GM18526 (cell line): Measurements from ENCODE around the gene SLC44A2.

ENCODE experiments used
- POLR2A ChIP-seq: IDR thresholded peaks from 3 replicates; pipeline ENCODE4 v1.6.1; 2011; ENCODE audit not compliant: insufficient read length; ENCODE audit errors: extremely low read depth

SLC44A2 gene

DNA sequence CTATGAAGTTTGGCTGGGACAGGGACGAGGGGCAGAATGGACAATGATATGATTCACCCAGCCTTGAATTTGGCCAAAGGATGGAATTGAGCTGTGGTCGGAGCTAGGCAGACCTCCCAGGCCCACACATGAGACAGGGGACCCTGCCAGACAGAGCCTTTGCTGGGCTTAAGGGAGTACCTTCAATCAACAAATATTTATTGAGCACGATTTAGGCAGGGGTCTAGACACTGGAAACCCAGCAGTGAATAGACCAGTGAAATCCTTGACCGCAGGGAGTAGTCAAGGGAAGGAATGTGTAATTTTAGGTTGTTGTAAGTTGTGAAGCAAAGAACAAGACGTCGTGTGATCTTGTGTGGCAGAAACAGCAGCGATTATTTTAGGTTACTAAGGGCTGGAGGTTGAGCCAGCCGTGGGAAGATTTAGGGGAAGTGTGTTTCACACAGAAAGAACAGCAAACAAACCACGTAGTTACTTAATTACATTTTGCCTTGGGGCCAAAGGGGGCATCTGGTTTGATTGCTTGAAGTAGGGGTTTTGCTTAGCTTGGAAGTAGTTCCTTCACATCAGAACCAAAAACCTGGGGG is 21.4 kb upstream of the SLC44A2 start:
- no peak for TF ChIP-seq POLR2A

DNA sequence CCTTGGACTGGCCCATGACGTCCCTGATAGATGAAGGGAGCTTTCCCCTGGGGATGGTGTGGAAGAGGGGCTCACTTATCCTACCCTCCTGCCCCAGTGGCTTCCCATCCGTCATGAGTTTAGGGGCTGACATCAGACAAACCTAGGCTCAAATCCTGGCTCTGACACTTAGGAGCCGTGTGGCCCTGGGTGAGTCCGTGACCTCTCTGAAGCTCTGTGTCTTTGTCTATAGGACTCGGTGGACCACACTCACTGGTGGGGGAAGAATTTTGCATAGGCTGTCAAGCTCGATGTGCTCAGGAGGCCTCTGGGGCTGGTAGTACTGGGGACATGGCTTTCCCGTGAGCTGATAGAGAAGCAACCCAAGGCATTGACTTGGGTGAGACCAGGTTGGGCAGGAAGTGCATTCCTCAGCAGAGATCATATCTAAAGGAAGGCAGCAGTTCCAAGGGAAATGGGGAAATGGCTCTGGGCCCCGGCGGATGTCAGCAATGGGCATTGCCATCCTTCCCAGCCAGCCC is 20.8 kb upstream of the SLC44A2 start:
- TF ChIP-seq POLR2A: peak; percentile 47

DNA sequence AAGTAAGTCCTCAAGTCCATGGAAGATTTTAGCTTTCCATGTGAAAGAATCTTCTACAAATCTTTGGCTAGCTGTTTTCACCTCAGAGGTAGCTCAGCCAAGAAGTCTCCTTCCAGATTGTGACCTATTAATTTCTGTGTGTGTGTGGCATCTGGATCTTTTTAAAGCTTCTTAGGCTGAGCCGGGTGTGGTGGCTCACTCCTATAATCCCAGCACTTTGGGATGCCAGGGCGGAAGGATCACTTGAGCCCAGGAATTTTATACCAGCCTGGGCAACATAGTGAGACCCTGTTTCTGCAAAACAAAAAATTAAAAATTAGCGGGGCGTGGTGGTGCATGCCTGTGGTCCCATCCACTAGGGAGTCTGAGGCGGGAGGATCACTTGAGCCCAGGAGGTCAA is 13.4 kb upstream of the SLC44A2 start:
- TF ChIP-seq POLR2A: no peak

DNA sequence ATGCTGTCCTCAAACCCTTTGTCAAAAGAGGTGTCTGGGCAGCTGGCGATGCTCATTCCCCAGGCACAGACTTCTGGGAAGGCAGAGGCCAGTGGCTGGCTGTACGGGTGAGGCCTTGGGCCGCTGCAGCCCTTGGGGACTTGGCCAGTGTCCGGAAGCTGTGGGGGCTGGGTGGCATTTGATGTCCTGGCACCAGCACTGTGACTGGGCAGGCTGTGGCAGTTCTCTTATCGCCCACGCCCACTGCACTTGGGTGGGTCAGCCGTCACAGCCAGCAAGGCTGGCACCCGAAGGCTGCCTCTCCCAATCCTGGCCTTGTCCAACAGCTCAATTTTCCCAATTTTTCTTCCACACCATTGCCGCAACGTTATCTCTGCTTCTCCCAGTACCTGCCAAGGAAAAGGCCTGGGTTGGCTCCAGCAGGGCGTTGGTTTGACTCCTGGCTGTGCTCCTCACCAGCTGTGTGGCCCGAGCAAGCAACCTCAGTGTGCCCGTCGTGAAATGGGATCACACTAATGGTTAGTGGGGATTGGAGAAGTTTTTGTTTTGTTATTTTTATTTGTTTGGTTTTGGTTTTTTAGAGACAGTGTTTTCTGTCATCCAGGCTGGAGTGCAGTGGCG is 12.7 kb upstream of the SLC44A2 start:
- TF ChIP-seq POLR2A: no peak

DNA sequence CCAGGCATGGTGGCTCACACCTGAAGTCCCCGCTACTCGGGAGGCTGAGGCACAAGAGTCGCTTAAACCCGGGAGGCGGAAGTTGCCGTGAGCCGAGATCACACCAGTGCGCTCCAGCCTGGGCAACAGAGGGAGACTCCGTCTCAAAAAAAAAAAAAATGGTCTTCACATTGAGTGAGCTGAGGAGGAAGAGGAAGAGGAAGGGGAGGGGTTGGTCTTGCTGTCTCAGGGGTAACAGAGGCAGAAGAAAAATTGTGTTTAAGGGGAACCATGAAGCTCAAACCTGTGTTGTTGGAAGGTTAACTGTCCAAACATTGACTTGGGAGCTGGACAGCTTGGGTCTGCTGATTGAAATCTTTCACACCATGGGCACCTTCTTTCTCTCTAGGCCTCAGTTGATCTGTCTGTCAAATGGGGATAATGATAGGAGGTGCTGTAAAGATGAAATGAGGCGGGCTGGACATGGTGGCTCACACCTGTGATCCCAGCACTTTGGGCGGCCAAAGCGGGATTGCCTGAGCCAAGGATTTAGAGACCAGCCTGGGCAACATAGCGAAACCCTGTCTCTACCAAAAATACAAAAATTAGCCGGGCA is 9.8 kb upstream of the SLC44A2 start:
- no peak for TF ChIP-seq POLR2A

DNA sequence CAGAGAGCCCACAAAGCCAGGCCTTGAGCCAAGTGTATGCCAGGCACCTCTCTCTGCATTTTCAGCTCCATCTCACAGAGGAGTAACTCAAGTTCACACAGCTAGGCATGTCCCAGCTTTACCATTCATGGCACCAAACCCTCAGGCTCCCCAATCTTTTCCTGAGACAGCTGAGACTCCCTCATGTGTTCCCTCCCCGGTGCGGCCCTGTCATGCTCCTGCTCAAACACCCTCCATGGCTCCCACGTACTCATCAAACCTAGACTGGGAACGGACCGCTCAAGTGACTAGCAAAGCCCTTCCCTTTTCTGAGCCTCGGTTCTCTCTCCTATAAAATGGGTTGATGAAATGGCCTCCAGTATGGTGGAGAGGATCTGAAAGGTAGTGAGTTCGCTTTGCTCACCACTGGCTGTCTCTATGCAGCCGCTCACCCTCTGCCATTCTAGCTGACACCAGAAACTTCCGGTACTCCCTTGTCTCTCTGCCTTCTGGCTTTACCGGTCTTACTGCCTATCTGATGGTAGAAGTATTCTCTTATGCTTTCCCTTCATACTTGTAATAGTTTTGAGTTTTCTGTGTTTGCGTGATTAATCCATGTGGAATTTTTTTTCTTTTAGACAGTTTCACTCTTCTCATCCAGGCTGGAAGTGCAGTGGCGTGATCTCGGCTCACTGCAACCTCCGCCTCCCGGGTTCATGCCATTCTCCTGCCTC is 7.8 kb upstream of the SLC44A2 start:
- no peak for TF ChIP-seq POLR2A

DNA sequence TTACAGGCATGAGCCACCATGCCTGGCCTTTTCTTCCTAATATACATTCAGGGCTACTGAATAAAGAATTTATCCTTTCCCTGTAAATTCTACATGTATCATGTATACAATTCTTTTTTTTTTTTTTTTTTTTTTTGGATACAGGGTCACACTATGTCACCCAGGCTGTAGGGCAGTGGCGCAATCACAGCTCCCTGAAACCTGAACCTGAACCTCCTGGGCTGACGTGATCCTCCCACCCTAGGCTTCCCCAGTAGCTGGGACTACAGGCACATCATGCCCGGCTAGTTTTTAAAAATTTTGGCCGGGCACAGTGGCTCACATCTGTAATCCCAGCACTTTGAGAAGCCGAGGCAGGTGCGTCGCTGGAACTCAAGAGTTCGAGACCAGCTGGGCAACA is 6.5 kb upstream of the SLC44A2 start:
- no peak for TF ChIP-seq POLR2A

DNA sequence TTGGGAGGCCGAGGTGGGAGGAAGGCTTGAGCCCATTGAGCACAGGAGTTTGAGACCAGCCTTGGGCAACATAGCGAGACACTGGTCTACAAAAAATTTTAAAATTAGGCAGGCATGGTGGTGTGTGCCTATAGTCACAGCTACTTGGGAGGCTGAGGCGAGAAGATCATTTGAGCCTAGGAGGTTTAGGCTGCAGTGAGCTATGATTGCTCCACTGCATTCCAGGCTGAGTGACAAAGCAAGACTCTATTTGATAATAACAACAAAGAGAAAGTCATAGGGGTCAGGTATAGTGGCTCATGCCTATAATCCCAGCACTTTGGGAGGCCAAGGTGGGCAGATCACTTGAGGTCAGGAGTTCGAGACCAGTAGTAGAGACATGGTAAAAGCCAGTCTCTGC is 4.6 kb upstream of the SLC44A2 start:
- no peak for TF ChIP-seq POLR2A

DNA sequence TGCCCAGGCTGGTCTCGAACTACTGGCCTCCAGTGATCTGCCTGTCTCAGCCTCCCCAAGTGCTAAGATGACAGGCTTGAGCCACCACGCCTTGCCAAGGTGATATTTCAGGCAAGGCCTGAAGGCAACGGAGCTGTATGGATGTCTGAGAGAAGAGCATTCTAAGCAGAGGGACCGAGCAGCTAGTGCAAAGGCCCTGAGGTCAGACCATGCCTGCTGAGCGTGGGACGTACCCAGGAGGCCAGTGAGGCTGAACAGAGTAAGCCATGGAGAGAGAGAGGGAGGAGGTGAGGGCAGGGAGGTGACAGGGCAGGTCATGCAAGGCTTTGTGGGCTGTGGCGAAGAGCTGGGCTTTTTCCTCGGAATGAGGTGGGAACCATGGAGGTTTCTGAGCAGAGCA is 3.4 kb upstream of the SLC44A2 start:
- TF ChIP-seq POLR2A: no peak

DNA sequence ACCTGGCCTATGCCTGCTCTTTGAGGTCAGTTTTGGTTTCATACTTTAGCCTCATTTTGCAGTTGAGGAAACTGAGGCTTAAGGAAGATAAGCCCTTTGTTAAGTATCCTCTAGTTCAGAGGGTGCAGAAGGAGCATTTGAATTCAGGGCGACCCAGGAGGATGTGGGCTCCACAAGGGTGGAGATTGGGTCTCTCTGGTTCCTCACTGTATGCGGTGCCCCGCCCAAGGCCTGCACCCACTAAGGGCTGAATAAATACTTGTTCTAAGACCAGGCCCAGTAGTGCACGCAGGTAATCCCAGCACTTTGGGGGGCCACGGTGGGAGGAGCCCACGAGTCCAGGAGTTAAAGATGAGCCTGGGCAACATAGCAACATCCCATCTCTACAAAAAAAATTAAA is 768 bp upstream of the SLC44A2 start:
- no peak for TF ChIP-seq POLR2A

DNA sequence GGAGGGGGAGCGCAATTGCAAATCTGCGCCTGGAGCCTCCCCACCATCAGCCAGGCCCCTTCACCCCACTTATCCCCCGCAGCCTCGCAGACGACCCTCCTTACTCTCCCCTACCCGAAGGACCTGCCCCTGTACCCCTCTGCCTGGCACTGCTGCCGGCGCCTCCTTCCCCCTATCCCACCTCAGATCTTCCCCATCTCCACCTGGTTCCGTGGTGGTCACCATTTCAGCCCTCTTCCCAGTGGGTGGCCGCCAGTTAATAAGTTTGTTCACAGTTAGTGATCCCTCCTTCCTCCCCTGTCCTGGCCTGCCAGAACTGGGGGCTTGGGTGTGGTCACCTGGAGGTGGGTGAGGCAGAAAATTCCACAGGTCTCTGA is 397 bp downstream of the SLC44A2 start:
- no peak for TF ChIP-seq POLR2A

DNA sequence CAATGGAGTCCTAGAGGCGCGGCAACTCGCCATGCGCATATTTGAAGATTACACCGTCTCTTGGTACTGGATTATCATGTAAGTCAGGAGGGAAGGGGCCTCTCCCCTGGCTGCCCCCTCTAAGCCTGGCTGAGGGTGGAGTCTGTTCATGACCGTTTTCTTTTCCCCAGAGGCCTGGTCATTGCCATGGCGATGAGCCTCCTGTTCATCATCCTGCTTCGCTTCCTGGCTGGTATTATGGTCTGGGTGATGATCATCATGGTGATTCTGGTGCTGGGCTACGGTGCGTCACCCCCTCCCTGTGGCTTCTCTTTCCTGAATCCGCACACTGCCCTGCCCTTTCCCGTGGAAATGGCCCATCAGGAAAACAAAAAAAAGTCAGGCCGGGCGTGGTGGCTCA is 6.5 kb downstream of the SLC44A2 start:
- no peak for TF ChIP-seq POLR2A

DNA sequence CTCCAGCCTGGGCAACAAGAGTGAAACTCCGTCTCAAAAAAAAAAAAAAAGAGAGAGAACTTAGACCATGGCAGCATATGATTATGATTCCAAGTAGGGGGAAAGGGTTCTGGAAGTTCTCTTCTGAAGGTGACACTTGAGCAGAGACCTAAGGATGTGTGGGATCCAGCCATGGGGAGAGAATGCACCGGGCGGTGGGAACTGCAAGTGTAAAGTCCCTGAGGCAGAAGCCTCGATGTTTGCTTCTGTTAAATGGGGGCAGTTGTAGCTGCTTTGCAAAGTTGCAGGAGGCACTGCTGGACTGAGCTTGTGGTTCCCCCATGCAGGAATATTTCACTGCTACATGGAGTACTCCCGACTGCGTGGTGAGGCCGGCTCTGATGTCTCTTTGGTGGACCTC is 9.1 kb downstream of the SLC44A2 start:
- TF ChIP-seq POLR2A: no peak

DNA sequence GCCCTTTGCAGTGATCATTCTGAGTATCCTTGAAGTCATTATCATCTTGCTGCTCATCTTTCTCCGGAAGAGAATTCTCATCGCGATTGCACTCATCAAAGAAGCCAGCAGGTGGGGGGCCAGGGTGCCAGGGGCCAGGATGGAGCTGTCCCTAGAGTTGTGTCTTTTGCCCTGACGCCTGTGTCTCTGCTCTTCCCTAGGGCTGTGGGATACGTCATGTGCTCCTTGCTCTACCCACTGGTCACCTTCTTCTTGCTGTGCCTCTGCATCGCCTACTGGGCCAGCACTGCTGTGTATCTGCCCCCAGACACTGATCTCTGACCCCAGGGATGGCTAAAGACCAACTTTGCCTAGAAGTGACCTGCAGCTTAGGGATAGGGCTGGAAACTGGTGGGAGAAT is 9.6 kb downstream of the SLC44A2 start:
- TF ChIP-seq POLR2A: no peak

DNA sequence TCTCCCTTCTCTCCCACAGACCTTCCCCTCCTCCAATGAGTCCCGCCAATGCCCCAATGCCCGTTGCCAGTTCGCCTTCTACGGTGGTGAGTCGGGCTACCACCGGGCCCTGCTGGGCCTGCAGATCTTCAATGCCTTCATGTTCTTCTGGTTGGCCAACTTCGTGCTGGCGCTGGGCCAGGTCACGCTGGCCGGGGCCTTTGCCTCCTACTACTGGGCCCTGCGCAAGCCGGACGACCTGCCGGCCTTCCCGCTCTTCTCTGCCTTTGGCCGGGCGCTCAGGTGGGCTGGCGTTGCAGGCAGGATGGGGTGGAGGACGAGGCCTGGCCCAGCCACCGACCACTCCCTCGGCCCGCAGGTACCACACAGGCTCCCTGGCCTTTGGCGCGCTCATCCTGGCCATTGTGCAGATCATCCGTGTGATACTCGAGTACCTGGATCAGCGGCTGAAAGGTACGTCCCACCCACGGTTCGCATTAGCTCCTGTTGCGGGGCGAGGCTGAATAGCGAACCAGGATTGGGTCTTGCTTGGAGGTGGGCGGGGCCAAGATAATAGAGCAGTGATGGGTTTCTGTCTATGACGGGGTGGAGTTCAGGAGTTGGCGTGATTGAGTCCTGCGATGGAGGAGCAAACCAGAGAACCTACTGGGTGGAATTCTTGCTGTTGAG is 11.1 kb downstream of the SLC44A2 start:
- no peak for TF ChIP-seq POLR2A

DNA sequence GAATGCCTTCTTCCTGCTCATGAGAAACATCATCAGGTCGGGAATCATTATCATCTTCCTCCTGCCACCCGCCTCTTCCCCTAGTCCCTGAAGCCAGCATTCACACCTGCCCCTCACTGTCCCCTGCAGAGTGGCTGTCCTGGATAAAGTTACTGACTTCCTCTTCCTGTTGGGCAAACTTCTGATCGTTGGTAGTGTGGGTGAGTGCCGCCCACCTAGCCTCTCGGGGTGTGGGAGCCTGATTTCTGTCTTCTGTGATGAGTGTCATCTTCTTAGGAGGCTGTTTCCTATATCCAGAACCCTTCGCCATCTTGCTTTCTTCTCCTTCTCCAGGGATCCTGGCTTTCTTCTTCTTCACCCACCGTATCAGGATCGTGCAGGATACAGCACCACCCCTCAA is 12.5 kb downstream of the SLC44A2 start:
- TF ChIP-seq POLR2A: no peak

DNA sequence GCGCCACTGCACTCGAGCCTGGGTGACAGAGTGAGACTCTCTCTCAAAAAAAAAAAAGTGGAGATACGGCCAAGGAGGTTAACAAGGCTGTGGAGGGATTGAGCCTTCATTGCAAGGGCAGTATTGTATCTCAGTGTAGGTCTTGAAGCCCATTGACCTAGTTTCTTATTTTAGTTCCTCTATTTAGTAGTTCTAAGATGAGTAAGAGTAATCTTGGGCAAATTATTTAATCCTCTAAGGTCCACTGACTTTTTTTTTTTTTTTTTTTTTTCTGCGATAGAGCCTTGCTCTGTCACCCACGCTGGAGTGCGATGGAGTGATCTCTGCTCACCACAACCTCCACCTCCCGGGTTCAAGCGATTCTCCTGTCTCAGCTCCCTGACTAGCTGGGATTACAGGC is 14.5 kb downstream of the SLC44A2 start:
- no peak for TF ChIP-seq POLR2A
